HEK293 (cell line): ENCODE results near the gene ARHGAP15.

ENCODE experiments used
- CTCF ChIP-seq: fragments of 450-650 bp; formaldehyde crosslinking; IDR thresholded peaks from 2 replicates; pipeline ENCODE4 v1.5.1; 2016; ENCODE audit warnings: missing biosample characterization, missing genetic modification characterization
- MYNN ChIP-seq: fragments of 450-650 bp; formaldehyde crosslinking; IDR thresholded peaks from 2 replicates; pipeline ENCODE4 v1.5.1; 2016; ENCODE audit warnings: missing biosample characterization, missing genetic modification characterization, borderline replicate concordance
- SETDB1 ChIP-seq: IDR thresholded peaks from one replicate; pipeline ENCODE4 v1.6.1; 2017; ENCODE audit warnings: mild to moderate bottlenecking, low read length, moderate library complexity, mixed read lengths; ENCODE audit not compliant: insufficient read length
- ZNF169 ChIP-seq: fragments of 450-650 bp; formaldehyde crosslinking; IDR thresholded peaks from 2 replicates; pipeline ENCODE4 v1.5.1; 2016; ENCODE audit warnings: missing biosample characterization, missing genetic modification characterization
- ZNF211 ChIP-seq: fragments of 450-650 bp; formaldehyde crosslinking; IDR thresholded peaks from 2 replicates; pipeline ENCODE4 v1.5.1; 2016; ENCODE audit warnings: low read depth, missing biosample characterization, missing genetic modification characterization
- ZNF24 ChIP-seq: fragments of 450-650 bp; formaldehyde crosslinking; IDR thresholded peaks from 2 replicates; pipeline ENCODE4 v1.5.1; 2016; ENCODE audit warnings: missing biosample characterization, missing genetic modification characterization
- ZNF362 ChIP-seq: fragments of 450-650 bp; formaldehyde crosslinking; IDR thresholded peaks from 2 replicates; pipeline ENCODE4 v1.5.1; 2016; ENCODE audit warnings: missing biosample characterization, missing genetic modification characterization
- ZNF37A ChIP-seq: fragments of 450-650 bp; IDR thresholded peaks from 2 replicates; pipeline ENCODE4 v1.5.1; 2018; ENCODE audit warnings: missing biosample characterization, missing genetic modification characterization
- ZNF747 ChIP-seq: fragments of 450-650 bp; formaldehyde crosslinking; IDR thresholded peaks from 2 replicates; pipeline ENCODE4 v1.5.1; 2016; ENCODE audit warnings: missing biosample characterization, missing genetic modification characterization

GRCh38 chr2:143807192-143807591 lies 678.0 kb downstream of the ARHGAP15 start:
- no peak for TF ChIP-seq ZNF37A (tag by site-specific recombination)
- TF ChIP-seq ZNF362 (tag by site-specific recombination): no peak
- no peak for TF ChIP-seq CTCF
- no peak for TF ChIP-seq ZNF24 (tag by site-specific recombination)
- TF ChIP-seq ZNF211 (tag by site-specific recombination): no peak
- TF ChIP-seq ZNF169 (tag by site-specific recombination): no peak
- no peak for TF ChIP-seq ZNF747
- no peak for TF ChIP-seq MYNN (tag by site-specific recombination)
- no peak for TF ChIP-seq SETDB1
